DMS53 (cell line): ENCODE measurements around the gene APOLD1.
"Not testable (repeated sequence)": the region's sequence is repeated elsewhere in the genome, so short reads cannot be mapped to it uniquely, and the experiment has no call there.

Experiments
- DNase-seq: peaks from one replicate; lab custom pipeline; 2025; lab: John Stamatoyannopoulos, UW

APOLD1 gene, protein sequence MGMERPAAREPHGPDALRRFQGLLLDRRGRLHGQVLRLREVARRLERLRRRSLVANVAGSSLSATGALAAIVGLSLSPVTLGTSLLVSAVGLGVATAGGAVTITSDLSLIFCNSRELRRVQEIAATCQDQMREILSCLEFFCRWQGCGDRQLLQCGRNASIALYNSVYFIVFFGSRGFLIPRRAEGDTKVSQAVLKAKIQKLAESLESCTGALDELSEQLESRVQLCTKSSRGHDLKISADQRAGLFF

DNA sequence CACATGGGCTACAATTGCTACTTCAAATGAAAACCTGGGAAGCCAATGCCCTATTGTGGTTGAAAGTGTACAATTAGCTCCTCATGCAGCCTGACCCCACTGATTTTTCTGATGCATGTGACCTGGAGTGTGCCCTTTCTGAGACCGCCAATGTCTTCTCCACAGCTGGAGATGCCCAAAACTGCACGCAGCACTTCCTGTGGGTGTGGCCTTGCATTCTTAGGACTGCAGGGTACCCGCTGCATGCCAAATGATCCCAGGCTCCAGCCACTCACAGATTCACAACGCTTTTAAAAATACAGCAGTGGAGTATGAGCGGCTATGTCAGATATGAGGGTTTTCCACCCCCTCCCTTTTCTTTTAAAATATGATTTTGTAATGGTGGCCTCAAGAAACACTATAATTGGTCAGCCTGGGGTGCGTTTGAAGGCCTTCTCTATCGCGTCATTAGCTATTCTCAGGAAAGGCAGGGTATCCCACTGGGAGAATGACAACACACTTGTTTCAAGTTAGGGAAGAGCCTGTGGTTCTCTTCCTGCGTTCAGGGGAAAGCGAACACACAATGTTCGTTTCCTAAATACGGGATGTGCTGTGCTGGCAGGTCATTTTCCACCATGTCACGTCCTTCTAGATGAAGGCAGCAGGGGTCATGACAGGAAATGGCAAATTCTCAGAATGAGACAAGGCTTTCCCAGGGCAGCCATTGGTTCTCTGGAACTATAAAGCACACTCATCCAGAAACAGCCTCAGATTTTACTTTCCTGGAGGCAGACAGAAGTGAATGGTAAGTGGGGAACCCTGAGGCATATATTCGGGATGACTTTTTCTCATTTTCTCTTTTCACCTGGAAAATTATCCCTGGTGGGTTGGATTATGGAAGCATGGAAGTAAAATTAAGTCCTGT lies at the start of gene APOLD1:
APOLD1 (plus strand) TSS at position 749 of the 904 bp plus-strand sequence; CDS start at position 782, 33 bp downstream.
- DNase-seq, result no peak

DNA sequence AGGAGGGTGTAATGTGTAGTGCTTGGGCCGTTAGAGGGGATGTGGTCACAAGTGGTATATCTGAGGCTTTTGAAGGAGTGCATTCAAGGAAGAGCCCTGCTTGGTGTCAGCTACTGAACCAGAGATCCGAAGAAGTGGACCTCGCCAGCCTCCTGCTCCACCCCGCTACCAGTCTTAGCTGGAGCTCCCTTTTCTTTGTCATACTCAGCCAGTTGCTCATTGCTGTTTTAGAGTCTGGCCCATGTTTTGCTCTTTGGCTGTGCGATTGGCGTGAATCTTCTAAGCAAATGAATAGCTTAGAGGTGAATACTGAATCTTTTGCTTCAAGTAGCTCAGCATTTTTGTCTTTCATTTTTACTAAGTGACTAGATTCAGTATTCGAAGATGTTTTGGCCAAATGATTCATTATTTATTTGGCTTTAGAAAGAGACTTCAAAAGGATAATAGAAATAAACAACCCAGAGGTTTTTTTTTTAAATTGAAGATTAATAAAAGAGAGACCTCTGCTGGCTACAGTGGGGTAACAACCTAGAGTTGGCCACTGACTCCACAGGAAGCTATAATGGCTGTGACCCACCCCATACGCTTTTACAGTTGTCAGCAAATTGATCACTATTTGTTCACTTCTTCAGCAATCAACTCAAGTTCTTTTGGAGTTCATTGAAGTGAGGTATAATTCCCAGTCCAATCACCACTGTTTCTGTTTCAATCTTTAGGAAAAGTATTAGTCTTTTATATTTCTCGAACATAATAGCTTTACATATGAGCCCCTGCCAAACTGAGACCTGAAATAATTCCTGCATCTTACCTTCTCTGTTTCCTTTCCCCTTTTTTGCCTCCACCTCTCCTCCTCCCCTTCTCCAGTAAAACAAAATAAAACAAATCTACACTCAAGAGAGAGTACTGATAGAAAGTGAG lies 48.4 kb upstream of the APOLD1 start:
- peak; percentile 81 for DNase-seq

DNA sequence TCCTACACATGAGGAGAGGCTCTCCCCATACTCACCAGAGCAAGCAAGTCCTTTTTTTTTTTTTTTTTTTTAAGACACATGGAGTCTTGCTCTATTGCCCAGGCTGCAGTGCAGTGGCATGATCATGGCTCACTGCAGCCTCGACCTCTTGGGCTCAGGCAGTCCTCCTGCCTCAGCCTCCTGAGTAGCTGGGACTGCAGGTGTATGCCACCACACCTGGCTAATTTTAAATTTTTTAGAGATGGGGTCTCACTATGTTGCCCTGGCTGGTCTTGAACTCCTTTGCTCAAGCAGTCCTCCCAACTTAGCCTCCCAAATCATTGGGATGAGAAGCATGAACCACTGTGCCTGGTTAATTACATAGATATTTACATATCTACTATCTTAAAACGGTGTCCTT lies 47.3 kb upstream of the APOLD1 start:
- not testable (repeated sequence) for DNase-seq

DNA sequence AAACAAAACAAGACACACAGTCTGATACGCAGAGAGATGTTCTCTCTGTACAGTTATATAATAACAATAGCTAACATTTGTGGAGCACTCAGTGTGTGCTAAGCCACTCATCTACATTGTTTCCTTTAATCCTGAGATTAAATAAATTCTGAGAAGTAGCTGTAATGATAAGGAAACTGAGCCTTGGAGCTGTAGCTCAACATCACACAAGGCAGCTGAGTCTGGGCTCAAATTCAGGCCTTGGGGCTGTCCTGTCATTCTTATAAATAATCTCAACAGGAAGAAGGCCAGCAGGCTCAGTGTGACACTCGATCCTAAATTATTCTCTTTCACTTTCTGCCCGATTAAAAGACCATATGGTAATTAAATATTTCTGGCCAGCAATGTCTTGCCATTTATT lies 43.8 kb upstream of the APOLD1 start:
- no peak for DNase-seq

DNA sequence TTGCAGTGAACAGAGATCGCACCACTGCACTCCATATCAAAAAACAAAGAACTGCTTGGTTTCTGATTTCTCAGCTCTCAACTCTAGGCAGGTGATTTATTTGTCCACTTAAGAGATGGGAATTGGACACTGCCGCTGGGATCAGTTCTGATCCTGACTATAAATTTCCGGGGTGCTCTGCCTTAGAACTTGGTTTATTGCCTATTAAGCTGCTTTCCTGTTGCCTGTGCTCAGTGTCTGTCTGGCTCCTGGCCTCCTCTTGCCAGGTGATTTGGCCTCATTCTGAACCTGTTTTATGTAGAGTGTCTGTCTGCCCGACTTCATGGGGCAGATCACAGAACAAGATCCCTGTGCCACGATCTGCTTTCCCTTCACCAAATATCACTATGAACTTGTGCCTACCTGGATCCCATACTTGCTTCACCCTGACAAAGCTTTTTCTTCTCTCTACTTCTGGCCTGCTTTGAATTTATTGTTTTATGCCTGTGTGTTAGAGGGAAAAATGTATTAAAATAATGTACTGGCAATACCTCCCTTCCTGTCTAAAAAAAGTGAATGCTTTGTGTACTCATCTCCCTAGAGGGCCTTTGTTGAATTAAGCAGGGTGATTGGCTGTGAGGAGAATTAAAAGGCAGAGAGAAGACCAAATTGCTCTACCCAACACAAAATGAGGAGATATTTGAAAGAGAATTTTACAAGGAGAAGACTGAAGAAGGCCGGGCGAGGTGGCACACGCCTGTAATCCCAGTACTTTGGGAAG lies 40.7 kb upstream of the APOLD1 start:
- no peak for DNase-seq

DNA sequence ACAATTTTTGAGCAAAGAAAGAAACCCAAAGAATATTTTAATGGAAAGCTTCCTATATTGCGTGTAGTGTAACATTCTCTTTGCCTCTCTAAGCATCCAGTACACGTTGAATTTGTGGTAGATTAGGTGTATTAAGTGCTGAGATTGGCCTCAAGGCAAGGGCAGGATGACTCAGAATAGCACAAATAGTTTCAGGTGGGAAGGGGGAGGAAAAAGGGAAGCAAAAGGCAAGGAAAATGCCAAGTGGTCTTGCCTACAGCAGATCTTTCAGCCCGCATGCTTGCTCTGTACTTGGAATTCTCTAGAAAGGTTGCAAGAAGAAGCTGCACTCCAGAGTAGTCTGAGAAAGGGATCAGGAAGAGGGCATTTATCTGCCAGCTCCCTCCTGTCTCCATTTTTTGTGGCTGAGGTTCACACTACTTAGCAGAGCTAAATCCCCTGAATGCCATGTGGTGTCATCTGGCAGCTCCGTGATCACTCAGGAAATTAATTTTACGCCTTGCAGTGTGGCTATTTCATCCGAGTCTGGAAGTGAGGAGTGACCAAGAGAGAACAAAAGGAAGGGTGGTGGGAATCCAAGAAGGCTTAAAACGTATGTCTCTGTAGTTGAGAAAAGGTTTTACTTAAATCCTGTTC lies 39.8 kb upstream of the APOLD1 start:
- DNase-seq, result no peak

DNA sequence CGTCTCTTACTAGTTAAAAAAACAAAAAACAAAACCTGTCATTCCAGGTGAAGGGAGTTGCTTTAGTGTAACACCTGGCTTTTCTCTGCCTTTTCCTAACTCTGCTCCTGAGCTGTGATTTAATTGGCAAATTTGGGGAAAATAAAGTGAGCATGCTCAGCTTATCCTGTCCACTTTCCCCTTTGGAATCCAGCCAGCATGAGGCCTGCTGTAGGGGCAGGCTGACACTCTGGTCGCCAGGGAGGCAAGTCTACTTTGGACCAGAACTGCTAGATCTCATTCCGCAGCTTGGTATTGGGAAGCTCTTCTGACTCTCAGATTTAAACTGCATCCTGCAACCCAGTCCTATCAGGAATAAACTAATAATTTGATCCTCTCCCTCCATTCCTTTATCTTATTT lies 38.2 kb upstream of the APOLD1 start:
- no peak for DNase-seq

DNA sequence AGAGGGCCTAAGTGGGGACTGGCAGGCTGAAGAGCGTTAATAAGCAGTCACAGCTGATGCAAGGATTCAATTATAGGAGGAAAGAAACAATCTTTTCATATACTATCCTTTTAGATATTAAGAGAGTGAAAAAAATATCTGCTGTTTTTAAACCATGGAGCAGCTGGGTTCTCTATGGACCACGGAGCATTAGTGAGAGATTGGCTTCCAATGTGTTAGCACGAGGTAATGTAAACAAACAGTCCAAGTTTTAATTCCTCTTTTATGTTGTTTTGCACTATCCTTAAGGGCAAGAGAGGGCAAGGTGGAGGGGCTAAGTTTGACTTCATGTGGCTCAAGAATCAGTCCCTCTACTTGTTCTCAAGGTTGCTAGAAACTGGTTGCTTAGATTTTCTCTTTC lies 37.4 kb upstream of the APOLD1 start:
- DNase-seq, result no peak

DNA sequence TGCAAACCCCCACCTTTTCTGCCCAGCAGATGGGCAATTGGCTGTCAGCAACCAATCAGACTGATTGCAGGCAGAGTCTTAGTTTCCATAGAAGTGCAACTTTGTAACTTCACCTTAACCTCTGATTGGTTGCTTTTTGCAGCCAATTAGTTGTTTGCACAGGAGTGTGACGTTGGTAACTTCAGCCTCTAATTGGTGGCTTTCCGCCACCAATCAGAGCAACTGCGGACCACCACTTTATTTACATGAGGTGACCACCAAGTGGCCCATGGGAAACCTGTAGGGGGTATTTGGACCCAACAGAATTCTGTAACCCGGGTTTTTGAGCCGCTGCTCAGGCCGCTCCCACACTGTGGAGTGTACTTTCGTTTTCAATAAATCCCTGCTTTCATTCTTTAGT lies 36.0 kb upstream of the APOLD1 start:
- DNase-seq, result peak; percentile 53

DNA sequence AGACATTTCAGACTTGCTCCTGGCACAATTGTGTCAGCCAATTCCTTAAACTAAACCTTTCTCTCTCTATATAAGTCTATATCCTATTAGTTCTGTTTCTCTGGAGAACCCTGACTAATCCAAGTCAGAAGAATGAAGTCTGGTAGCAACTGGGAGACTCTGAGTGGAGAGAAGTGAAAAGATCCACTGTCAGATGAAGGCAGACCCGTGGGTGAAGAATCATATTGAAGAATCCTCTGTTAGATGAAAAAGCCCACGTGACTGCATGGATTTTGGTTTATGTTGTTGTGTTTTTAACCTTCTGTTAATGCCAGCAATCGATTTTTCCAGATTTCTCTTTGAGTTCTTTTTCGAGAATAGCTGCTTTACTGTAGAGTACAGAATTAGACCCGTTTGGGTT lies 29.5 kb upstream of the APOLD1 start:
- no peak for DNase-seq

DNA sequence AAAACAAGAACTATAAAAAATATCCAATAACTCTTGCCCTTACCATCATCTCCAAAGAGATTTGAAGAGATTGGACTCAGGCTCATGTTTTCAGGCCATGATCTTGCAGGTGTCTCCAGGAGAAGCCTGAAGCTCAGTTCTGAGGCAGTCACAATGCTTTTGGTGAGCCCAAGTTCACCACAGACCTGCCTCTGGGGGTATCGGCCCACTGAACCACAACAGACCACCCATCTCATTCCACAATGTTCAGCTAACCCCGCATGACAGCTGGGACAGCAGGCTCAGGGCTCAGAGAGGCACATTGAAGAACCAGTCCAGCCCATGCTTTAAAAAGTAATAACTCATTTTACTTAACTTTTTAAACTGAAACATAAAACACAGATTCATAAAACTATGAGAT lies 28.3 kb upstream of the APOLD1 start:
- no peak for DNase-seq

DNA sequence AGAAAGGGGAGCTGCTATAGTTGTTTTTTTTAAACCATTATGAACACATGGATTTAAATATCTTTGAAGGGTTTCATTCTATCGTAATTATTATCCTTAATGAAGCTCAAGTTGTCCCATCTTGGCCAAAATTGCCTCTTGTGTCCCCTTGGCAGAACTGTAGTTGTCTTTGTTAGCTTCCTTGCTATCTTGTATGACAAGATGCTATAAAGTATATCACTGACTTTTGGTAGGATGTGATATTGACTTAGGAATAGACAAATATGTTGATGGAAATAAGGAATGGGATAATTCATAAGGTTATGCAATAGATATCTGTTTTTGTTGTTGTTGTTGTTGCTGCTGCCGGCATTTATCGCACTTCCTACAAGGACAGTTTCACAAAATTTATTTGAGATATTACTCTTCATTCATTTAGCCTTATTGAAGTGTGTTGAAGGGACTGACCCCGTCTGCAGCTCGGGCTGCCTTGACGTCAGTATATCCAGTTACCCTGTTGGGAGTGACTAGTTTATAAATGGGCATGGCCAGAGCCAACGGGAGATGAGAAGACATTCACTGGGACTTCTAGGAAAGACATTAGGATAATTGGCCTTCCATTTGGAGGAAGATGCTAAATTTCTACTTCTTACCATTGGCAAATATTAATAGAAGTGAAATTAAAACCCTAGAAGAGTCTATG lies 26.1 kb upstream of the APOLD1 start:
- no peak for DNase-seq

DNA sequence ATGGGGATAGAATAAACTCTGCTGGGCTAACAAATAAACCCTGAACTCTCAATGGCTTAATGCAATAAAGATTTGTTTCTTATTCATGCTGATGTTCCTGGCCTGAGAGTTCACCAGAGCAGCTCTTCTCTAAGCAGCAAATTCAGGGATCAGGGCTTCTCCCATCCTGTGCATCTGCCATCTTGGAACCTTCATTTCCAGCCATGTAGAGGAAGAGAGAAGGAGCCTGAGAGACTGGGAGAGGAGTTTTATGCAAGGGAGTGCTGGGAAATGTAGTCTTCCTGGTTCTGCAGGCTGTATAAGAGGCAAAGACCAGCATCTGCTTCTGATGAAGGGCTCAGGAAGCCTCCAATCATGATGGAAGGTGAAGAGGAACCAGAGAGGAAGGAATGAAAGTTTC lies 20.6 kb upstream of the APOLD1 start:
- peak; percentile 29 for DNase-seq

DNA sequence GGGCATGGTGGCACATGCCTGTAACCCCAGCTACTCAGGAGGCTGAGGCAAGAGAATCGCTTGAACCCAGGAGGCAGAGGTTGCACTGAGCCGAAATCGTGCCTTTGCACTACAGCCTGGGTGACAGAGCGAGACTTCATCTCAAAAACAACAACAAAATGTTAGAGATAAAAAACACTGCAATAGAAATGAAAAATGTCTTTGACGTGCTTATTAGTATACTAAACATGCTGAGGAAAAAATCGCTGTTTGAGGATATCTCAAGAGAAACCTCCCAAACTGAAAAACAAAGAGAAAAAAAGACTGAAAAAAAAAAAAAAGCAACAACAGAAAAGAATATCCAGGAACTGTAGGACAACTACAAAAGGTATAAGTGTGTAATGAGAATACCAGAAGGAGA lies 15.2 kb upstream of the APOLD1 start:
- no peak for DNase-seq

DNA sequence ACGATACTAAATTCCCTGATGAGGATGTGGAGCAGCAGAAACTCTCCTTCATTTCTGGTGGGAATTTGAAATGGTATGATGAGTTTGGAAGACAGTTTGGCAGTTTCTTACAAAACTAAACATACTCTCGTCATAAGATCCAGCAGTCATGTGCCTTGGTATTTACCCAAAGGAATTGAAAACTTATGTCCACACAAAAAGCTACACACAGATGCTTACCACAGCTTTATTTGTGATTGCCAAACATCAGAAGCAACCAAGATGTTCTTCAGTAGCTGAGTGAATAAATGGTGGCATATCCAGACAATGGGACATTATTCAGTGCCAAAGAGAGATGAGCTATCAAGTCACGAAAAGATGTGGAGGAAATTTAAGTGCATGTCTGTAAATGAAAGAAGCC lies 10.7 kb upstream of the APOLD1 start:
- DNase-seq, result no peak

DNA sequence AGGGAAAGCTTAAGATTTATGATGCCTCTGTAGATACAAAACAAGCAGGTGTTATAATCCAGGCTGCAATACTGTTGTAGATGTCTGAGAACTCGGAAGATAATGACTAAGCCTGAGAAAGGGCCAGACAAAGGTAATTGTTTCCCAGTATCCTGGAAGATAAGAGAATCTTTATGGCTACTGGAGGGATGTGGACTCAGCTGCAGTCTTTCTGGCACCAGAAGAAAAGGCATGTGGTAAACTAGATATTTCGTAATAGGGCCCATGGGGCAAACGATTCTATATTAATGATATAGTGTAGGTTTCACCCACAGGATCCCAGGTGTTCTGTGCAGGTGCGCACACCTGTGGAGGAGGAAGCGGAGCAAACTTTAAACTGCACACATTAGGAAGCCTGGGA lies 9.2 kb upstream of the APOLD1 start:
- peak; percentile 86 for DNase-seq

DNA sequence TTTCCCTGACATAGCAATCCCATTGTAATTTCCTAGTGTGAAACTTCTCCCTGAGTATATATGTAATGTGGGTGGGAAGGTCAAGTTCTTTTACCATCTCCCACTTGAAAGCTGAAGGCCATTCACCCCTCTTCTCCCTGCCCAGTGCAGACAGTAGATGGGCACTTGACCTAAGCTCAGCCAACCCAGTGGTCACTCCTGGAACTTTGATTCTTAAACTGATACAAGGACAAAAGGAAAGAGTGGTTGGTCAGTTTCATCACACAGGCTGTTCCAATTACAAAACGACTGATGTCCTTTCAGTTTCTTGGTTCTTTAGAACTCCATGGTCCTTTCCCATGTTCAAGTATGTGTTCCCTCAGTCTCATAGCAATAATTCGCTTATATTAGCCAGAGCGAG lies 8.4 kb upstream of the APOLD1 start:
- no peak for DNase-seq

DNA sequence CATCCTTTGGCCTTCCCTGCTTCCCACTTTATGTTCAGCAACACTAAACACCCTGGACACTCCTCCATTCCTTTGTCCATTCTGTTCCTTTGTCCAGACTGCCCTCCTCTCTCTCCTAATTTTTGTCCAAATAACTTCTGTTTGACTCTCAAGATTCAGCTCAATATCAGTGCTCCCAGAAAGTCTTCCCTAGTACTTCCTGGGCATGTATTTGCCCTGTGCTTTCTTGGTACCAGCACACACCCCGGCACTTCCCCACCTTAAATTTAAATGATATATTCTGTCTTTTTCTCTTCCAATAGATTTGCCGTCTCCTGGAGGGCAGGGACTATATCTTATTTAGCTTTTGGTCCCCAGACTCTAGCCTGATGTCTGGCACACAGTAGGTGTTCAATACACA lies 6.5 kb upstream of the APOLD1 start:
- DNase-seq, result peak; percentile 55

DNA sequence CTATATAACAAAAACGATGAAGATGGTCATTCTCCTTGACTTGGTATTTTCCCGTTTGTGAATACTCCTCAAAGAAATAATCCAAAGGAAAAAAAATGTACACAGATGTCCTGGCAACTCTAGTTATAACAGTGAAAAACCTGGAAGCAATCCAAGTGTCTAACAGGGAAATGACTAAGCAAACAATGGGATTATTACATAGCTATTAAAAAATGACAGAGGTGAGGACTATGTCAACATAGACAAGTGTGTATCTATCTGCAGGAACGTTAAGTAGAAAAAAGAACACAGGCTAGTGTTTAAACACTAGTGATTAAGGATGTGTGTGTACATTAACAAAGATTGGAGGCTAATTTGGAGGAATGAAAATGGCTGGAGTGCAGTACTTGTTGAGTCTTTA lies 5.9 kb upstream of the APOLD1 start:
- DNase-seq, result peak; percentile 99

DNA sequence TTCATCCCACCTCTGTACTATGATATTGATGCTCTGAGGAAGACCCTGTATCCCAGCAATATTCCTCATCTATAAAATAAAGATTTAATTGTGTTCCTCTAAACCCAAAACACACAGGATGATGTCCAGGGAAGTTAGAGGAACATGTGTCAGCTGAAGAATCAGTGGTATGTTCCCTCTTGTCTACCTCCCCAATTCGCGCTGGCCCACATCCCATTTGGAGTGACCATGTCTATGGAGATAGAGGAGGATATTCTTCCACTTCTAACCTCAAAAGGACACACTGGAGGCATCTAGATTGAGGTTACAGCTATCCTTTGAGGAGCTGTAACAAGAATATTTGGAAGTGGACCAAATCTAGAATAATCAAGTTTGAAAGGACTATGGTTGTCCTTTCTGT lies 1.3 kb upstream of the APOLD1 start:
- DNase-seq, result no peak

DNA sequence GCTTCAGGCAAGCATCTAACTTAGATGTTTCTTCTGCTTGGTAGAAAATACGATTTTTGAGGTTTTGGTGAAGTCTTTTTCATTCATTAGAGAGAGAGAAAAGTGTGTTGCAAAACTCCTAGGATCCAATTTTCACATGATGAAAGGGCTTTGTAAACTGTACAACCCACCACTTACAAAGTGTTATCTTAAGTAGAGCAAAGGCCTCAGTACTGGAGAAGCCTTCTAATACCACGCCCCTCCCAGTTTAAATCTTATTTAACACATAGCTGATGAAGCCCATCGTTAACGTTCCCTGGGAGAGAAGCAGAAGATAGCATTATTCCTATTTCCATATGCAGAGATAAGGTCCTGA lies 869 bp downstream of the APOLD1 start:
- no peak for DNase-seq
